Neural progenitor cell (in vitro differentiated cells): ENCODE data around the gene SARDH. TPM values are rescaled to one million over a fixed set of nuclear protein-coding genes. Genes with fewer than 3 reads are reported as not detected.
A peak's percentile ranks its signal among the peaks of the same experiment; 100 is the strongest.

Source experiments
- DNase-seq: peaks from one replicate; pipeline ENCODE4 v3.0.0-alpha.2; 2016; ENCODE audit warnings: low spot score
- H2AFZ ChIP-seq: fragments of 200-600 bp; sonication (generic); replicated peaks from 2 replicates; pipeline ENCODE4 v1.6.1; 2016; ENCODE audit warnings: antibody characterized with exemption
- H3F3A ChIP-seq: fragments of 200-600 bp; sonication (generic); 2 replicates; pipeline ENCODE4 v1.6.1; 2016; ENCODE audit warnings: antibody characterized with exemption, low read depth
- H3K27ac ChIP-seq: fragments of 200-600 bp; sonication (generic); 2 replicates; pipeline ENCODE4 v1.5.1; 2016; ENCODE audit warnings: mild to moderate bottlenecking
- H3K27me3 ChIP-seq: fragments of 200-600 bp; sonication (generic); 2 replicates; pipeline ENCODE4 v1.6.1; 2016; ENCODE audit warnings: mild to moderate bottlenecking, moderate library complexity
- H3K36me3 ChIP-seq: fragments of 200-600 bp; sonication (generic); 2 replicates; pipeline ENCODE4 v1.5.1; 2016
- H3K4me1 ChIP-seq: fragments of 200-600 bp; sonication (generic); 2 replicates; pipeline ENCODE4 v1.6.1; 2016; ENCODE audit warnings: mixed run types
- H3K4me2 ChIP-seq: fragments of 200-600 bp; sonication (generic); 2 replicates; pipeline ENCODE4 v1.6.1; 2016
- H3K4me3 ChIP-seq: fragments of 200-600 bp; sonication (generic); 2 replicates; pipeline ENCODE4 v1.5.1; 2016
- H3K79me2 ChIP-seq: fragments of 200-600 bp; sonication (generic); 2 replicates; pipeline ENCODE4 v1.6.1; 2016; ENCODE audit warnings: low read depth
- H3K9ac ChIP-seq: fragments of 200-600 bp; sonication (generic); 2 replicates; pipeline ENCODE4 v1.6.1; 2016
- H3K9me3 ChIP-seq: fragments of 200-600 bp; sonication (generic); 2 replicates; pipeline ENCODE4 v1.5.1; 2016; ENCODE audit warnings: low read depth
- H4K20me1 ChIP-seq: fragments of 200-600 bp; sonication (generic); 2 replicates; pipeline ENCODE4 v1.6.1; 2016; ENCODE audit warnings: low read depth
- H3K27ac Mint-ChIP-seq: 3 replicates; pipeline ENCODE4 v1.8.0; 2021; ENCODE audit warnings: mixed read lengths
- H3K27me3 Mint-ChIP-seq: 2 replicates; pipeline ENCODE4 v1.8.0; 2022; ENCODE audit warnings: low read depth, mild to moderate bottlenecking, inconsistent platforms, moderate library complexity, mixed read lengths; ENCODE audit not compliant: insufficient read depth
- H3K36me3 Mint-ChIP-seq: 3 replicates; pipeline ENCODE4 v1.8.0; 2021; ENCODE audit warnings: mixed read lengths
- H3K4me1 Mint-ChIP-seq: 3 replicates; pipeline ENCODE4 v1.8.0; 2021; ENCODE audit warnings: mixed read lengths
- H3K4me3 Mint-ChIP-seq: 3 replicates; pipeline ENCODE4 v1.8.0; 2021; ENCODE audit warnings: mild to moderate bottlenecking, moderate library complexity, mixed read lengths
- H3K9me3 Mint-ChIP-seq: 3 replicates; pipeline ENCODE4 v1.8.0; 2020; ENCODE audit warnings: mixed read lengths
- CTCF ChIP-seq: fragments of 200-600 bp; sonication (generic); IDR thresholded peaks from 2 replicates; pipeline ENCODE4 v1.5.1; 2017; ENCODE audit warnings: antibody characterized with exemption, mild to moderate bottlenecking
- EZH2 ChIP-seq: fragments of 200-600 bp; sonication (generic); IDR thresholded peaks from 2 replicates; pipeline ENCODE4 v1.6.1; 2017; ENCODE audit warnings: antibody characterized with exemption, mild to moderate bottlenecking, moderate library complexity
- EZH2phosphoT487 ChIP-seq: fragments of 200-600 bp; sonication (generic); IDR thresholded peaks from 2 replicates; pipeline ENCODE4 v1.6.1; 2017; ENCODE audit warnings: antibody characterized with exemption
- total RNA-seq: library from RNA; depleted of rRNA; stranded (reverse); fragments of >200 nt; gene quantifications from 2 replicates; pipeline ENCODE4 v1.2.3, GENCODE V29; 2015; ENCODE audit warnings: low replicate concordance

Gene SARDH
- total RNA-seq, 1 donor from 2014 or later: 3.9 TPM

GRCh38 chr9:133680250-133680975, 57.7 kb downstream of the SARDH start:
- H3F3A ChIP-seq: no peaks in the 10 kb centered on the region
- DNase-seq: no peak
- no peaks in the 10 kb centered on the region for H4K20me1 ChIP-seq
- Mint-ChIP-seq H3K9me3 (no peaks in the 10 kb centered on the region), H3K4me1 (peaks cover 11% of the 10 kb centered on the region), H3K27me3 (peaks cover 7% of the 10 kb centered on the region), H3K27ac (no peak overlapping the region), H3K4me3 (no peak overlapping the region), H3K36me3 (no peaks in the 10 kb centered on the region)
- no peaks in the 10 kb centered on the region for H3K9me3 ChIP-seq
- no peak overlapping the region for H2AFZ ChIP-seq
- TF ChIP-seq CTCF: no peak
- TF ChIP-seq EZH2: no peak
- no peak for TF ChIP-seq EZH2phosphoT487
- no peak overlapping the region for H3K4me3 ChIP-seq
- H3K4me2 ChIP-seq: no peak overlapping the region
- H3K79me2 ChIP-seq: no peaks in the 10 kb centered on the region
- no peaks in the 10 kb centered on the region for H3K4me1 ChIP-seq
- H3K9ac ChIP-seq: no peak overlapping the region
- H3K27ac ChIP-seq: no peak overlapping the region
- no peaks in the 10 kb centered on the region for H3K27me3 ChIP-seq
- no peaks in the 10 kb centered on the region for H3K36me3 ChIP-seq

GRCh38 chr9:133679466-133680061, 58.6 kb downstream of the SARDH start:
- Histone ChIP-seq H3K9ac (no peak overlapping the region), H3F3A (no peaks in the 10 kb centered on the region), H3K9me3 (no peaks in the 10 kb centered on the region), H2AFZ (no peak overlapping the region), H3K4me2 (no peak overlapping the region), H3K27me3 (no peaks in the 10 kb centered on the region), H3K4me1 (no peaks in the 10 kb centered on the region), H3K4me3 (no peak overlapping the region), H3K36me3 (no peaks in the 10 kb centered on the region), H4K20me1 (no peaks in the 10 kb centered on the region), H3K79me2 (no peaks in the 10 kb centered on the region), H3K27ac (no peak overlapping the region)
- Mint-ChIP-seq H3K27me3 (peaks cover 5% of the 10 kb centered on the region), H3K36me3 (no peaks in the 10 kb centered on the region), H3K27ac (no peak overlapping the region), H3K4me3 (no peak overlapping the region), H3K9me3 (no peaks in the 10 kb centered on the region), H3K4me1 (peaks cover 11% of the 10 kb centered on the region)
- DNase-seq: no peak
- TF ChIP-seq CTCF (no peak), EZH2phosphoT487 (no peak), EZH2 (no peak)

- no peak overlapping the region for H3K4me2 ChIP-seq
- no peaks in the 10 kb centered on the region for H3K27me3 ChIP-seq
- H3K4me3 ChIP-seq: no peak overlapping the region
- no peak for DNase-seq
- Mint-ChIP-seq H3K36me3 (no peaks in the 10 kb centered on the region), H3K4me3 (no peak overlapping the region), H3K27me3 (peaks cover 5% of the 10 kb centered on the region), H3K27ac (peak overlapping the region; percentile 65), H3K4me1 (peaks cover 13% of the 10 kb centered on the region), H3K9me3 (no peaks in the 10 kb centered on the region)
- H2AFZ ChIP-seq: no peak overlapping the region
- no peaks in the 10 kb centered on the region for H3F3A ChIP-seq
- no peaks in the 10 kb centered on the region for H4K20me1 ChIP-seq
- H3K4me1 ChIP-seq: no peaks in the 10 kb centered on the region
- no peak overlapping the region for H3K9ac ChIP-seq
- no peak for TF ChIP-seq CTCF
- no peaks in the 10 kb centered on the region for H3K79me2 ChIP-seq
- H3K36me3 ChIP-seq: no peaks in the 10 kb centered on the region
- H3K27ac ChIP-seq: no peak overlapping the region
- H3K9me3 ChIP-seq: no peaks in the 10 kb centered on the region
These were observed 59.1 kb downstream of the SARDH start for GRCh38 chr9:133679056-133679455.
